Testis (tissue), 3 donors: ENCODE results near the gene ATP4A. TPM values are rescaled to one million over a fixed set of nuclear protein-coding genes. Genes with fewer than 3 reads are reported as not detected.

ENCODE experiments used
- DNase-seq: peaks from one replicate; pipeline ENCODE4 v3.0.0-alpha.2; 2019
- H3K27ac ChIP-seq, 2 donors: fragments of 200-600 bp; sonication (generic); one replicate each; pipeline ENCODE4 v1.5.1; 2019
- H3K27me3 ChIP-seq: fragments of 200-600 bp; sonication (generic); one replicate; pipeline ENCODE4 v1.5.1; 2019
- H3K36me3 ChIP-seq: fragments of 200-600 bp; sonication (generic); one replicate; pipeline ENCODE4 v1.5.1; 2017; ENCODE audit warnings: low read depth; ENCODE audit errors: missing control alignments
- H3K4me1 ChIP-seq: fragments of 200-600 bp; sonication (generic); one replicate; pipeline ENCODE4 v1.5.1; 2019
- H3K4me3 ChIP-seq, 2 donors: fragments of 200-600 bp; sonication (generic); one replicate each; pipeline ENCODE4 v1.5.1; 2017 to 2019
- H3K9me3 ChIP-seq: fragments of 200-600 bp; sonication (generic); one replicate; pipeline ENCODE4 v1.5.1; 2017
- POLR2A ChIP-seq: fragments of 450-650 bp; IDR thresholded peaks from one replicate; pipeline ENCODE4 v1.6.1; 2017; ENCODE audit warnings: antibody characterized with exemption, mild to moderate bottlenecking, moderate library complexity
- WGBS, 2 donors: methylation state at CpG; one replicate each; pipeline ENCODE4 v1.1.5; 2018; 5-methylcytosine and 5-hydroxymethylcytosine counted together
- intact Hi-C: fragments of 100-400 bp; cut with DNase I; formaldehyde crosslinking; loops from one replicate; pipeline ENCODE4 v1.15.1; 2023; ENCODE audit warnings: low total_unique reads
- polyA plus RNA-seq: library from polyadenylated mRNA; stranded (reverse); fragments of 350-450 nt; fragmentation: Illumina TruSeq; extraction: RNeasy Lipid Tissue Mini Kit (QIAGEN cat#74804); gene quantifications from one replicate; pipeline ENCODE4 v1.2.3, GENCODE V29; 2014; ENCODE audit warnings: low read depth, low replicate concordance; ENCODE audit not compliant: insufficient read depth
- total RNA-seq, 2 donors: library from RNA; depleted of rRNA; stranded (reverse); fragments of >200 nt; gene quantifications; one replicate each; pipeline ENCODE4 v1.2.3, GENCODE V29; 2016
- TF ChIP-seq, protein P1 (sequence below), 3 experiments: fragments of 450-650 bp in 2 of 3; fragments of 200-600 bp in 1 of 3; sonication (generic) in 1 of 3; IDR thresholded peaks; one replicate each; pipeline ENCODE4 v1.5.1; 2016 to 2019; ENCODE audit warnings: antibody characterized with exemption in 3 of 3, mild to moderate bottlenecking in 2 of 3, moderate library complexity in 1 of 3

ATP4A gene
- total and polyA plus RNA-seq, 3 donors from 2014 or later = 0.87 to 1.1 (median 1.1) TPM

DNA sequence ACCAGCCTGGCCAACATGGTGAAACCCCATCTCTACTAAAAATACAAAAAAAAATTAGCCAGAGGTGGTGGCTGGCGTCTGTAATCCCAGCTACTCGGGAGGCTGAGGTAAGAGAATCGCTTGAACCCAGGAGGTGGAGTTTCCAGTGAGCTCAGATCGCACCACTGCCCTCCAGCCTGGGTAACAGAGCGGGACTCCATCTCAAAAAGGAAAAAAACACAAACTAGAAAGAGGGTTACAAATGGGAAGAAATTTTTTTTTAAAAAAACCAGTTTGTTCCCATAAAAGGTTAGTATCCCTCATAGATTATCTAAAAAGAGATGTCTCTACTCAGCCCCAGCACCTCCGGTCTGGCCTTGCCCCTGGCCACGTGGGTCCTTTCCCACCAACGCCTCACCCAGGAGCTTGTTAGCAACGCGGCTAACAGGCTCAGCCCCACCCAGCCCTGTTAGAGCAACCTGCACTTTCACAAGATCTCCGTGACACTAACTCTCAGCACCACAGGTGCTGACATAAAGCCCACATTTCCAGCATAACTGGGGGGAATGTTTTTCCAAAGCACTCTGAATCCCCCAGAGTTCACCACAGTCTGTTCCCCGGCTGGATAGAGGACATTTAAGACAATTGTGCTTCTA is 54.3 kb downstream of the ATP4A start:
- TF ChIP-seq, protein P1, sequence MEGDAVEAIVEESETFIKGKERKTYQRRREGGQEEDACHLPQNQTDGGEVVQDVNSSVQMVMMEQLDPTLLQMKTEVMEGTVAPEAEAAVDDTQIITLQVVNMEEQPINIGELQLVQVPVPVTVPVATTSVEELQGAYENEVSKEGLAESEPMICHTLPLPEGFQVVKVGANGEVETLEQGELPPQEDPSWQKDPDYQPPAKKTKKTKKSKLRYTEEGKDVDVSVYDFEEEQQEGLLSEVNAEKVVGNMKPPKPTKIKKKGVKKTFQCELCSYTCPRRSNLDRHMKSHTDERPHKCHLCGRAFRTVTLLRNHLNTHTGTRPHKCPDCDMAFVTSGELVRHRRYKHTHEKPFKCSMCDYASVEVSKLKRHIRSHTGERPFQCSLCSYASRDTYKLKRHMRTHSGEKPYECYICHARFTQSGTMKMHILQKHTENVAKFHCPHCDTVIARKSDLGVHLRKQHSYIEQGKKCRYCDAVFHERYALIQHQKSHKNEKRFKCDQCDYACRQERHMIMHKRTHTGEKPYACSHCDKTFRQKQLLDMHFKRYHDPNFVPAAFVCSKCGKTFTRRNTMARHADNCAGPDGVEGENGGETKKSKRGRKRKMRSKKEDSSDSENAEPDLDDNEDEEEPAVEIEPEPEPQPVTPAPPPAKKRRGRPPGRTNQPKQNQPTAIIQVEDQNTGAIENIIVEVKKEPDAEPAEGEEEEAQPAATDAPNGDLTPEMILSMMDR (IDR thresholded peaks at IDR 0.05) = no peak
- TF ChIP-seq POLR2A = no peak
- no peak overlapping the region for H3K27ac ChIP-seq
- intact Hi-C loops = no loop called here
- no peak overlapping the region for H3K4me3 ChIP-seq
- H3K36me3 ChIP-seq = no peaks in the 10 kb centered on the region
- DNase-seq = no peak
- 30 to 33% methylated on average over 12 of the region's 12 CpGs for WGBS, 2 donors
- H3K9me3 ChIP-seq = no peaks in the 10 kb centered on the region
- no peaks in the 10 kb centered on the region for H3K27me3 ChIP-seq
- H3K4me1 ChIP-seq = peaks cover 4% of the 10 kb centered on the region

DNA sequence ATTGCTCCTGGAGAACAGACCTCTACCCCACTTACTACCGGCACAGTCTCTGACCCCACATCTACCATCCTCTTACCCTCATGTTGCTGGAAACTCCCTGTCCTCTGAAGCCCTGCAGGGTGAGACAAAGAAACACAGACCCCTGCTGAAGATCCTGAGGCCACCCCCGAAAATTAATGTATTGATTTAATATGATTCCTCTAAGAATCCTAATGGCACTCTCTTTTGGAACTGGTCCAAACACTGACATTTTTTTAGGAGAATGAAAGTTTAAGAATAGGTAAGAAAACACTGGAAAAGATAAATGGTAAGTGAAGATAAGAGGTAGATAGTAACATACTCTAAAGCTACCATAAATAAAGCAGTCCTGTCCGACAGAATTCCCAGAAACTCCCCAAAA is 55.3 kb downstream of the ATP4A start:
- WGBS, 2 donors = 77 to 96% methylated on average over 3 of the region's 3 CpGs
- no peak for TF ChIP-seq POLR2A
- TF ChIP-seq, protein P1 (IDR thresholded peaks at IDR 0.05) = no peak
- Histone ChIP-seq H3K27ac (no peak overlapping the region), H3K4me3 (no peak overlapping the region), H3K27me3 (no peaks in the 10 kb centered on the region), H3K4me1 (peaks cover 4% of the 10 kb centered on the region), H3K36me3 (no peaks in the 10 kb centered on the region), H3K9me3 (no peaks in the 10 kb centered on the region)
- intact Hi-C loops = no loop called here
- DNase-seq = no peak

DNA sequence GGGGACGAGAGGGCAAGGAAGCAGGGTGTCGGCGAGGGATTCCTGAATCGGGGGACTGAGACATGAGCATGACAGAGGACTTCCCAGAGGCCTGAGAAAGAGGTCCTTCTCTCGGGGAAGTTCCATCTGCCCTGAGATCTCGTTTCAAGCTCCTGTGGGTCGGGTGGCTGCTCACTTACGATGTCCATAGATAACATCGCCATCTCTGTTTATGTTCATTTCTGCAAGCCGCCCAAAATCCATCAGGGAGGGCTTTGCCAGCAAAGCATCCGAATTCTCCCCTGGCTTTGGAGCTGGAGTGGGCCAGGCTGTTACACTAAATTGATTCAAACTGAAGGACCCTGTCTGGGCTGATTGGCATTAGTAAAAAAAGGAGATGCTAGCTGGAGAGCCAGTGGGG is 55.9 kb downstream of the ATP4A start:
- Histone ChIP-seq H3K9me3 (no peaks in the 10 kb centered on the region), H3K36me3 (no peaks in the 10 kb centered on the region), H3K27ac (no peak overlapping the region), H3K27me3 (no peaks in the 10 kb centered on the region), H3K4me1 (peaks cover 4% of the 10 kb centered on the region), H3K4me3 (no peak overlapping the region)
- DNase-seq = no peak
- intact Hi-C loops = no loop called here
- TF ChIP-seq, protein P1 (IDR thresholded peaks at IDR 0.05) = no peak
- WGBS, 2 donors = 86 to 87% methylated on average over 11 of the region's 11 CpGs

DNA sequence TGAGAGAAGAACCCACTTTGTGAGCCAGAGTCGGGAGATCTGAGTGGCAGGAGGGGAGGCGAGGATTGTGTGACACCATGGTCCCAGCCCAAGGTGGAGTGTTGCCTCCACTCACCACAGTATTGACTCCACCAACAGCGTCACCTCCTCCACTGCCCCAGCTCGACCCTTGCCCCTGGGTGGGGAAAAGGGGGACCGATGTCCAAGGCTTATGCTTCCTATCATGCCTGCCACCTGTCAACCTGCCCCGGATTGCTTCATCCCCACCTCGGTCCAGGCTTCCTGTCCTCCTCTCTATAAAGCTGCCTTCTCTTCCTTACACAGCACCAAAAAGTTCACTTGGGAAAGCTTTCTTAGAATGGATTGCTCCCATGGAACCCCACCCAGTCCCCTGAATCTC is 57.4 kb downstream of the ATP4A start:
- Histone ChIP-seq H3K27ac (no peak overlapping the region), H3K27me3 (no peaks in the 10 kb centered on the region), H3K4me1 (peaks cover 4% of the 10 kb centered on the region), H3K4me3 (no peak overlapping the region), H3K36me3 (no peaks in the 10 kb centered on the region), H3K9me3 (no peaks in the 10 kb centered on the region)
- intact Hi-C loops = no loop called here
- WGBS, 2 donors = 88 to 94% methylated on average over 7 of the region's 7 CpGs
- DNase-seq = no peak
- no peak for TF ChIP-seq POLR2A
- TF ChIP-seq, protein P1 (IDR thresholded peaks at IDR 0.05) = no peak

DNA sequence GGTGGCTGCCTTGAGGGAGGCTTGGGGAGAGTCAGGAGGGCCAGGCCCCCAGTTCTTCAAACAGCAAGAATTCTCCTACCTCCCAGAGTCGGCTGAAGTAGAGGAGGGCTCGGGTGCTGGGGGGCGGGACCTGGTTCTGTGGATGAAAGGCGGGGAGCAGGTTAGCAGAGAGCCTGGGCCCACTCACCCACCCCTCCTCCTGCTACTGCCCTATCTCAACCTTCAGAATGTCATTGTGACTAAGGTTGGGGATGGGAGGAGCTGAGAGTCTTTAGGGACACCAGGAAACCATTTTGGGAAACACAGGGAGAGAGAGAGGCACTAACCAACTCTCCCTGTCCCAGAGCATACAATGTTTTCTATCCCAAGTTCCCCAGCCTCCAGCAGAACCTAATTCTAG is 60.7 kb downstream of the ATP4A start:
- Histone ChIP-seq H3K4me1 (no peaks in the 10 kb centered on the region), H3K9me3 (no peaks in the 10 kb centered on the region), H3K27ac (no peak overlapping the region), H3K4me3 (no peak overlapping the region), H3K36me3 (no peaks in the 10 kb centered on the region), H3K27me3 (no peaks in the 10 kb centered on the region)
- TF ChIP-seq POLR2A = no peak
- TF ChIP-seq, protein P1 (IDR thresholded peaks at IDR 0.05) = no peak
- no peak for DNase-seq
- intact Hi-C loops = no loop called here
- WGBS, 2 donors = 91 to 93% methylated on average over 4 of the region's 4 CpGs
